ENCODE results near the gene TAGLN2.

DNA sequence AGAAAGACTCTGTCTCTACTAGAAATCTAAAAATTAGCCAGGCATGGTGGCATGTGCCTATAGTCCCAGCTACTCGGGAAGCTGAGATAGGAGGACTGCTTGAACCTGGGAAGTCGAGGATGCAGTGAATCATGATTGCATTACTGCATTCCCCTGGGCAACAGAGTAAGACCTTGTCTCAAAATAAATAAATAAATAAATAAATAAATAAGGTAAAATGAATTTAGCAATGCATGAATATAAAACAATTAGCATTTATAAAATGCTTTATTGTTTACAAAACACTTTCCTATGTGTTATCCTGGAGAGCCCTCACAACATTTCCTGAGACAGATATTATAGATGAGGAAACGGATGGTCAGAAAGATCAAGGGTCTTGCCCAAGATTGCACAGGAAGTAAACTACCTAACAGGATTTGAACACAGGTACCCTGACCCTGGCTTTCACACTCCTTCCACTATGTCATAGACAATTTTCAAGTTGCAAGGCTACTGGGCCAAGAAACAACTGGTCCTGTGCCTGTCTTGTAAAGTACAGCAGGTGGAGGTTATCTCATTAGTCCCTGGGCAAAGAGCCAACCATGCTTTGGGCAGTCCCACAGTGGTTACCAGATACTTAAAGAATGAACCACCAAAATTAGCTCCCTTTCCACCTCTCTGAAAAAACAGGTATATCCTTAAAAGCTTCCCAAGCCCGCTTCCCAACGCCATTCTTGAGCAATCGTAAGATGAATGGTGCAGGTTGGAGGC lies 47.4 kb downstream of the TAGLN2 start:
- TF ChIP-seq, protein P1, sequence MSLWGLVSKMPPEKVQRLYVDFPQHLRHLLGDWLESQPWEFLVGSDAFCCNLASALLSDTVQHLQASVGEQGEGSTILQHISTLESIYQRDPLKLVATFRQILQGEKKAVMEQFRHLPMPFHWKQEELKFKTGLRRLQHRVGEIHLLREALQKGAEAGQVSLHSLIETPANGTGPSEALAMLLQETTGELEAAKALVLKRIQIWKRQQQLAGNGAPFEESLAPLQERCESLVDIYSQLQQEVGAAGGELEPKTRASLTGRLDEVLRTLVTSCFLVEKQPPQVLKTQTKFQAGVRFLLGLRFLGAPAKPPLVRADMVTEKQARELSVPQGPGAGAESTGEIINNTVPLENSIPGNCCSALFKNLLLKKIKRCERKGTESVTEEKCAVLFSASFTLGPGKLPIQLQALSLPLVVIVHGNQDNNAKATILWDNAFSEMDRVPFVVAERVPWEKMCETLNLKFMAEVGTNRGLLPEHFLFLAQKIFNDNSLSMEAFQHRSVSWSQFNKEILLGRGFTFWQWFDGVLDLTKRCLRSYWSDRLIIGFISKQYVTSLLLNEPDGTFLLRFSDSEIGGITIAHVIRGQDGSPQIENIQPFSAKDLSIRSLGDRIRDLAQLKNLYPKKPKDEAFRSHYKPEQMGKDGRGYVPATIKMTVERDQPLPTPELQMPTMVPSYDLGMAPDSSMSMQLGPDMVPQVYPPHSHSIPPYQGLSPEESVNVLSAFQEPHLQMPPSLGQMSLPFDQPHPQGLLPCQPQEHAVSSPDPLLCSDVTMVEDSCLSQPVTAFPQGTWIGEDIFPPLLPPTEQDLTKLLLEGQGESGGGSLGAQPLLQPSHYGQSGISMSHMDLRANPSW (CRISPR knock-in tag; conservative IDR thresholded peaks at IDR 0.05; ENCODE audit: low read depth) = no peak
- TF ChIP-seq CTCF (IDR thresholded peaks at IDR 0.05) (no peak), E2F1 (CRISPR knock-in tag; IDR thresholded peaks at IDR 0.05) (no peak)
